ENCODE results near the gene JUN.

DNA sequence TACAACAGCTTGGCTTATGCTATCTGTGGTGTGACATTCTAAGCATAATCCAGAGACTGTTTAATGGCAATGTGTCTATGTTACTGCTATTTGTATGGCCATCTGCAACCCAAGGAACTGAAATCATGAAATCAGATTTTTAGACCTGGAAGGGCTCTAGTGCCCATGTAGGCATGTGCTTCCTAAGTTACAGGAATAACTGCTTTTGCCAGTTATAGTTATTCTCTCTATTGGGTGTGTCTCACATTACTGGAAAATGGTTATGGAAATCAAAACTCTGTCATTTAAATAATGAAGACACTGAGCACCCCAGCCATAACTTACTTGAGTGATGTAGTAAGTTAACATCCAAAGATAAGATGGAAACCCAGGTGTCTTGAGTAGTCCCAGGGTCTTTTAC lies 12.6 kb upstream of the JUN start:
- TF ChIP-seq, protein P1, sequence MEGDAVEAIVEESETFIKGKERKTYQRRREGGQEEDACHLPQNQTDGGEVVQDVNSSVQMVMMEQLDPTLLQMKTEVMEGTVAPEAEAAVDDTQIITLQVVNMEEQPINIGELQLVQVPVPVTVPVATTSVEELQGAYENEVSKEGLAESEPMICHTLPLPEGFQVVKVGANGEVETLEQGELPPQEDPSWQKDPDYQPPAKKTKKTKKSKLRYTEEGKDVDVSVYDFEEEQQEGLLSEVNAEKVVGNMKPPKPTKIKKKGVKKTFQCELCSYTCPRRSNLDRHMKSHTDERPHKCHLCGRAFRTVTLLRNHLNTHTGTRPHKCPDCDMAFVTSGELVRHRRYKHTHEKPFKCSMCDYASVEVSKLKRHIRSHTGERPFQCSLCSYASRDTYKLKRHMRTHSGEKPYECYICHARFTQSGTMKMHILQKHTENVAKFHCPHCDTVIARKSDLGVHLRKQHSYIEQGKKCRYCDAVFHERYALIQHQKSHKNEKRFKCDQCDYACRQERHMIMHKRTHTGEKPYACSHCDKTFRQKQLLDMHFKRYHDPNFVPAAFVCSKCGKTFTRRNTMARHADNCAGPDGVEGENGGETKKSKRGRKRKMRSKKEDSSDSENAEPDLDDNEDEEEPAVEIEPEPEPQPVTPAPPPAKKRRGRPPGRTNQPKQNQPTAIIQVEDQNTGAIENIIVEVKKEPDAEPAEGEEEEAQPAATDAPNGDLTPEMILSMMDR (conservative IDR thresholded peaks at IDR 0.05; ENCODE audit: low read depth in 2 of 2), result no peak
- no peak for TF ChIP-seq EZH2 (IDR thresholded peaks at IDR 0.05; ENCODE audit: low read depth, unreplicated experiment)
- TF ChIP-seq POLR2AphosphoS5 (IDR thresholded peaks at IDR 0.05; ENCODE audit: low read depth), result no peak
- TF ChIP-seq CREB1 (CRISPR knock-in tag; IDR thresholded peaks at IDR 0.05; ENCODE audit: low read depth), result no peak
- TF ChIP-seq, protein P2, sequence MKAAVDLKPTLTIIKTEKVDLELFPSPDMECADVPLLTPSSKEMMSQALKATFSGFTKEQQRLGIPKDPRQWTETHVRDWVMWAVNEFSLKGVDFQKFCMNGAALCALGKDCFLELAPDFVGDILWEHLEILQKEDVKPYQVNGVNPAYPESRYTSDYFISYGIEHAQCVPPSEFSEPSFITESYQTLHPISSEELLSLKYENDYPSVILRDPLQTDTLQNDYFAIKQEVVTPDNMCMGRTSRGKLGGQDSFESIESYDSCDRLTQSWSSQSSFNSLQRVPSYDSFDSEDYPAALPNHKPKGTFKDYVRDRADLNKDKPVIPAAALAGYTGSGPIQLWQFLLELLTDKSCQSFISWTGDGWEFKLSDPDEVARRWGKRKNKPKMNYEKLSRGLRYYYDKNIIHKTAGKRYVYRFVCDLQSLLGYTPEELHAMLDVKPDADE (IDR thresholded peaks at IDR 0.05), result no peak
- TF ChIP-seq, protein P3, sequence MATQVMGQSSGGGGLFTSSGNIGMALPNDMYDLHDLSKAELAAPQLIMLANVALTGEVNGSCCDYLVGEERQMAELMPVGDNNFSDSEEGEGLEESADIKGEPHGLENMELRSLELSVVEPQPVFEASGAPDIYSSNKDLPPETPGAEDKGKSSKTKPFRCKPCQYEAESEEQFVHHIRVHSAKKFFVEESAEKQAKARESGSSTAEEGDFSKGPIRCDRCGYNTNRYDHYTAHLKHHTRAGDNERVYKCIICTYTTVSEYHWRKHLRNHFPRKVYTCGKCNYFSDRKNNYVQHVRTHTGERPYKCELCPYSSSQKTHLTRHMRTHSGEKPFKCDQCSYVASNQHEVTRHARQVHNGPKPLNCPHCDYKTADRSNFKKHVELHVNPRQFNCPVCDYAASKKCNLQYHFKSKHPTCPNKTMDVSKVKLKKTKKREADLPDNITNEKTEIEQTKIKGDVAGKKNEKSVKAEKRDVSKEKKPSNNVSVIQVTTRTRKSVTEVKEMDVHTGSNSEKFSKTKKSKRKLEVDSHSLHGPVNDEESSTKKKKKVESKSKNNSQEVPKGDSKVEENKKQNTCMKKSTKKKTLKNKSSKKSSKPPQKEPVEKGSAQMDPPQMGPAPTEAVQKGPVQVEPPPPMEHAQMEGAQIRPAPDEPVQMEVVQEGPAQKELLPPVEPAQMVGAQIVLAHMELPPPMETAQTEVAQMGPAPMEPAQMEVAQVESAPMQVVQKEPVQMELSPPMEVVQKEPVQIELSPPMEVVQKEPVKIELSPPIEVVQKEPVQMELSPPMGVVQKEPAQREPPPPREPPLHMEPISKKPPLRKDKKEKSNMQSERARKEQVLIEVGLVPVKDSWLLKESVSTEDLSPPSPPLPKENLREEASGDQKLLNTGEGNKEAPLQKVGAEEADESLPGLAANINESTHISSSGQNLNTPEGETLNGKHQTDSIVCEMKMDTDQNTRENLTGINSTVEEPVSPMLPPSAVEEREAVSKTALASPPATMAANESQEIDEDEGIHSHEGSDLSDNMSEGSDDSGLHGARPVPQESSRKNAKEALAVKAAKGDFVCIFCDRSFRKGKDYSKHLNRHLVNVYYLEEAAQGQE (IDR thresholded peaks at IDR 0.05; ENCODE audit: unreplicated experiment), result no peak
- TF ChIP-seq EZH2phosphoT487 (IDR thresholded peaks at IDR 0.05; ENCODE audit: unreplicated experiment), result no peak
- TF ChIP-seq JUNB (IDR thresholded peaks at IDR 0.05; ENCODE audit: unreplicated experiment), result no peak
- TF ChIP-seq, protein P4, sequence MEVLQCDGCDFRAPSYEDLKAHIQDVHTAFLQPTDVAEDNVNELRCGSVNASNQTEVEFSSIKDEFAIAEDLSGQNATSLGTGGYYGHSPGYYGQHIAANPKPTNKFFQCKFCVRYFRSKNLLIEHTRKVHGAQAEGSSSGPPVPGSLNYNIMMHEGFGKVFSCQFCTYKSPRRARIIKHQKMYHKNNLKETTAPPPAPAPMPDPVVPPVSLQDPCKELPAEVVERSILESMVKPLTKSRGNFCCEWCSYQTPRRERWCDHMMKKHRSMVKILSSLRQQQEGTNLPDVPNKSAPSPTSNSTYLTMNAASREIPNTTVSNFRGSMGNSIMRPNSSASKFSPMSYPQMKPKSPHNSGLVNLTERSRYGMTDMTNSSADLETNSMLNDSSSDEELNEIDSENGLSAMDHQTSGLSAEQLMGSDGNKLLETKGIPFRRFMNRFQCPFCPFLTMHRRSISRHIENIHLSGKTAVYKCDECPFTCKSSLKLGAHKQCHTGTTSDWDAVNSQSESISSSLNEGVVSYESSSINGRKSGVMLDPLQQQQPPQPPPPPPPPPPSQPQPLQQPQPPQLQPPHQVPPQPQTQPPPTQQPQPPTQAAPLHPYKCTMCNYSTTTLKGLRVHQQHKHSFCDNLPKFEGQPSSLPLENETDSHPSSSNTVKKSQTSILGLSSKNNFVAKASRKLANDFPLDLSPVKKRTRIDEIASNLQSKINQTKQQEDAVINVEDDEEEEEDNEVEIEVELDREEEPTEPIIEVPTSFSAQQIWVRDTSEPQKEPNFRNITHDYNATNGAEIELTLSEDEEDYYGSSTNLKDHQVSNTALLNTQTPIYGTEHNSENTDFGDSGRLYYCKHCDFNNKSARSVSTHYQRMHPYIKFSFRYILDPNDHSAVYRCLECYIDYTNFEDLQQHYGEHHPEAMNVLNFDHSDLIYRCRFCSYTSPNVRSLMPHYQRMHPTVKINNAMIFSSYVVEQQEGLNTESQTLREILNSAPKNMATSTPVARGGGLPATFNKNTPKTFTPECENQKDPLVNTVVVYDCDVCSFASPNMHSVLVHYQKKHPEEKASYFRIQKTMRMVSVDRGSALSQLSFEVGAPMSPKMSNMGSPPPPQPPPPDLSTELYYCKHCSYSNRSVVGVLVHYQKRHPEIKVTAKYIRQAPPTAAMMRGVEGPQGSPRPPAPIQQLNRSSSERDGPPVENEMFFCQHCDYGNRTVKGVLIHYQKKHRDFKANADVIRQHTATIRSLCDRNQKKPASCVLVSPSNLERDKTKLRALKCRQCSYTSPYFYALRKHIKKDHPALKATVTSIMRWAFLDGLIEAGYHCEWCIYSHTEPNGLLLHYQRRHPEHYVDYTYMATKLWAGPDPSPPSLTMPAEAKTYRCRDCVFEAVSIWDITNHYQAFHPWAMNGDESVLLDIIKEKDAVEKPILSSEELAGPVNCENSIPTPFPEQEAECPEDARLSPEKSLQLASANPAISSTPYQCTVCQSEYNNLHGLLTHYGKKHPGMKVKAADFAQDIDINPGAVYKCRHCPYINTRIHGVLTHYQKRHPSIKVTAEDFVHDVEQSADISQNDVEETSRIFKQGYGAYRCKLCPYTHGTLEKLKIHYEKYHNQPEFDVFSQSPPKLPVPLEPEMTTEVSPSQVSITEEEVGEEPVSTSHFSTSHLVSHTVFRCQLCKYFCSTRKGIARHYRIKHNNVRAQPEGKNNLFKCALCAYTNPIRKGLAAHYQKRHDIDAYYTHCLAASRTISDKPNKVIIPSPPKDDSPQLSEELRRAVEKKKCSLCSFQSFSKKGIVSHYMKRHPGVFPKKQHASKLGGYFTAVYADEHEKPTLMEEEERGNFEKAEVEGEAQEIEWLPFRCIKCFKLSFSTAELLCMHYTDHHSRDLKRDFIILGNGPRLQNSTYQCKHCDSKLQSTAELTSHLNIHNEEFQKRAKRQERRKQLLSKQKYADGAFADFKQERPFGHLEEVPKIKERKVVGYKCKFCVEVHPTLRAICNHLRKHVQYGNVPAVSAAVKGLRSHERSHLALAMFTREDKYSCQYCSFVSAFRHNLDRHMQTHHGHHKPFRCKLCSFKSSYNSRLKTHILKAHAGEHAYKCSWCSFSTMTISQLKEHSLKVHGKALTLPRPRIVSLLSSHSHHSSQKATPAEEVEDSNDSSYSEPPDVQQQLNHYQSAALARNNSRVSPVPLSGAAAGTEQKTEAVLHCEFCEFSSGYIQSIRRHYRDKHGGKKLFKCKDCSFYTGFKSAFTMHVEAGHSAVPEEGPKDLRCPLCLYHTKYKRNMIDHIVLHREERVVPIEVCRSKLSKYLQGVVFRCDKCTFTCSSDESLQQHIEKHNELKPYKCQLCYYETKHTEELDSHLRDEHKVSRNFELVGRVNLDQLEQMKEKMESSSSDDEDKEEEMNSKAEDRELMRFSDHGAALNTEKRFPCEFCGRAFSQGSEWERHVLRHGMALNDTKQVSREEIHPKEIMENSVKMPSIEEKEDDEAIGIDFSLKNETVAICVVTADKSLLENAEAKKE (CRISPR knock-in tag; IDR thresholded peaks at IDR 0.05), result no peak
- no peak for TF ChIP-seq ZNF114 (CRISPR knock-in tag; IDR thresholded peaks at IDR 0.05)
- no peak for TF ChIP-seq NANOG (IDR thresholded peaks at IDR 0.05; ENCODE audit: borderline replicate concordance)
- no peak for TF ChIP-seq STAT1 (IDR thresholded peaks at IDR 0.05; ENCODE audit: unreplicated experiment)
- no peak for TF ChIP-seq ZNF331 (CRISPR knock-in tag; IDR thresholded peaks at IDR 0.05; ENCODE audit: low read depth)

Data from GM23338 (cell line).